Mesothelial cell of epicardium (in vitro differentiated cells): Measurements from ENCODE around the gene FAM240A. TPM values are rescaled to one million over a fixed set of nuclear protein-coding genes. Genes with fewer than 3 reads are reported as not detected.

Experiments used
- DNase-seq, 2 experiments: peaks; one replicate each; pipeline ENCODE4 v3.0.0; 2021; ENCODE audit warnings: low spot score in 2 of 2; ENCODE audit not compliant: unreplicated experiment in 2 of 2
- H3K27ac Mint-ChIP-seq: 2 replicates; pipeline ENCODE4 v1.8.0; 2021; ENCODE audit warnings: mixed read lengths
- H3K27me3 Mint-ChIP-seq: 2 replicates; pipeline ENCODE4 v1.8.0; 2021; ENCODE audit warnings: low read depth, mixed read lengths
- H3K36me3 Mint-ChIP-seq: 2 replicates; pipeline ENCODE4 v1.8.0; 2021; ENCODE audit warnings: mixed read lengths
- H3K4me1 Mint-ChIP-seq: 2 replicates; pipeline ENCODE4 v1.8.0; 2021; ENCODE audit warnings: mixed read lengths
- H3K4me3 Mint-ChIP-seq: 2 replicates; pipeline ENCODE4 v1.8.0; 2021; ENCODE audit warnings: mild to moderate bottlenecking, moderate library complexity, mixed read lengths
- H3K9me3 Mint-ChIP-seq: 2 replicates; pipeline ENCODE4 v1.8.0; 2021; ENCODE audit warnings: mixed read lengths
- total RNA-seq: library from RNA; stranded (reverse); gene quantifications from 3 replicates; pipeline ENCODE4 v1.2.1, GENCODE V29; 2021
- TF ChIP-seq, protein P1 (sequence below): fragments of 200-600 bp; sonication (generic); IDR thresholded peaks from one replicate; pipeline ENCODE4 v1.5.0; 2021; ENCODE audit warnings: antibody characterized with exemption; ENCODE audit not compliant: unreplicated experiment

The FAM240A gene
- total RNA-seq, 1 donor from 2014 or later, result not detected

DNA sequence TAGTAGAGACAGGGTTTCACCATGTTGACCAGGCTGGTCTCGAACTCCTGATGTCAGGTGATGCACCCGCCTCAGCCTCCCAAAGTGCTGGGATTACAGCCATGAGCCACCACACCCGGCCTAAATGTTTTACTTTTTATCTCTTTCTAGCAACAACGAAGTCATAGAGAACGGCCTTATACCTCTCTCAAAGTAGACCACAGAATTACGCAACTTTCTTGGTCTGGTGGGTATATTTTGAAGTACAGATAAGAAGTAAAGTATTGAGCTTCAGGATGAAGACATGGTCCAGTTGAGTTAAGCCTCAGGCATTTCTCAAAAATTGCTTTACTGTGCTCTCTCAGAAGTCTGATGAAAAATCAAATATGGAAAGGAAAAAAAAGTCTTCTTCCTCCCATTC lies 30.6 kb downstream of the FAM240A start:
- Mint-ChIP-seq H3K27ac (no peak overlapping the region), H3K9me3 (peaks cover 32% of the 10 kb centered on the region), H3K27me3 (peaks cover 4% of the 10 kb centered on the region), H3K4me1 (no peaks in the 10 kb centered on the region), H3K36me3 (peaks cover 3% of the 10 kb centered on the region), H3K4me3 (no peak overlapping the region)
- no peak for DNase-seq
- TF ChIP-seq, protein P1, sequence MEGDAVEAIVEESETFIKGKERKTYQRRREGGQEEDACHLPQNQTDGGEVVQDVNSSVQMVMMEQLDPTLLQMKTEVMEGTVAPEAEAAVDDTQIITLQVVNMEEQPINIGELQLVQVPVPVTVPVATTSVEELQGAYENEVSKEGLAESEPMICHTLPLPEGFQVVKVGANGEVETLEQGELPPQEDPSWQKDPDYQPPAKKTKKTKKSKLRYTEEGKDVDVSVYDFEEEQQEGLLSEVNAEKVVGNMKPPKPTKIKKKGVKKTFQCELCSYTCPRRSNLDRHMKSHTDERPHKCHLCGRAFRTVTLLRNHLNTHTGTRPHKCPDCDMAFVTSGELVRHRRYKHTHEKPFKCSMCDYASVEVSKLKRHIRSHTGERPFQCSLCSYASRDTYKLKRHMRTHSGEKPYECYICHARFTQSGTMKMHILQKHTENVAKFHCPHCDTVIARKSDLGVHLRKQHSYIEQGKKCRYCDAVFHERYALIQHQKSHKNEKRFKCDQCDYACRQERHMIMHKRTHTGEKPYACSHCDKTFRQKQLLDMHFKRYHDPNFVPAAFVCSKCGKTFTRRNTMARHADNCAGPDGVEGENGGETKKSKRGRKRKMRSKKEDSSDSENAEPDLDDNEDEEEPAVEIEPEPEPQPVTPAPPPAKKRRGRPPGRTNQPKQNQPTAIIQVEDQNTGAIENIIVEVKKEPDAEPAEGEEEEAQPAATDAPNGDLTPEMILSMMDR, result no peak

DNA sequence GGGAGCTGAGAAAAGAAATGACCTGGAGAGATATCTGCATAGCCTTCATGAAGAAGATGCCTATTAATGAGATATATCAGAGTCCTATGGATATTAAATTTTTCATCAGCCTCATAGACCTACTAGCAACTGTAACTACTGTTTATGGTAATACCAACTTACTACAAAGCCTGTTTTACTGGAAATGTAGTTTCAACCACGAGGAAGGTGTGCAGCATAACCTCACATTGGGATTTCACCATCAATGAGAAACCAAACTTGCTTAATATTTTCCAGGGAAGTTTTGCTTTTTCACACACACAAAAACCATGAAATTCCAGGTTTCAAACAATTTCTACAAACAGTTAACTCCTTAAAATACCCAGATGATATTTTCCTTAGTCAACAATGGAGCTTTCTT lies 31.4 kb downstream of the FAM240A start:
- TF ChIP-seq, protein P1, result no peak
- no peak for DNase-seq
- Mint-ChIP-seq H3K4me1 (no peaks in the 10 kb centered on the region), H3K27ac (no peak overlapping the region), H3K27me3 (peaks cover 4% of the 10 kb centered on the region), H3K4me3 (no peak overlapping the region), H3K36me3 (peaks cover 3% of the 10 kb centered on the region), H3K9me3 (peaks cover 35% of the 10 kb centered on the region)

DNA sequence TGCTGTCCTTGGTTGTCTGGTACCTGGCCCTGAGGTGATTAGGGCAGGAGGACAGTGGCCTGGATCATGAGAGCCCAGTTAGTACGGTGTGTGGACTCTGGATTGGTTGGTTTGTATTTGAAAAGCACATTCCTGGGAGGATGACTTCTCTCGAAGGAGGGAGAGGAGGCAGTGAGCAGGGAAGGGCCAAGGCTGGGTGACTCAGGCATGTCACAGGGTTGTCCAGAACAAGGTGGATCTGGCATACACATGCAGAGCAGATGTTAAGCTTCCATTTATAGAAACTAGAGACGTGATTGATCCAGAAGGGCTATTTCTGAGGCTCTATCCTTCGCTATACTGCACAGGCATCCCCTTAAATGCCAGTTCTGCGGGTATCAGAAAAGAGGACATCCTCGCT lies 34.4 kb downstream of the FAM240A start:
- H3K36me3 Mint-ChIP-seq, result no peaks in the 10 kb centered on the region
- no peak overlapping the region for H3K27ac Mint-ChIP-seq
- H3K9me3 Mint-ChIP-seq, result peaks cover 31% of the 10 kb centered on the region
- TF ChIP-seq, protein P1, result no peak
- no peak for DNase-seq
- H3K4me3 Mint-ChIP-seq, result no peak overlapping the region
- H3K4me1 Mint-ChIP-seq, result no peaks in the 10 kb centered on the region
- peaks cover 4% of the 10 kb centered on the region for H3K27me3 Mint-ChIP-seq

DNA sequence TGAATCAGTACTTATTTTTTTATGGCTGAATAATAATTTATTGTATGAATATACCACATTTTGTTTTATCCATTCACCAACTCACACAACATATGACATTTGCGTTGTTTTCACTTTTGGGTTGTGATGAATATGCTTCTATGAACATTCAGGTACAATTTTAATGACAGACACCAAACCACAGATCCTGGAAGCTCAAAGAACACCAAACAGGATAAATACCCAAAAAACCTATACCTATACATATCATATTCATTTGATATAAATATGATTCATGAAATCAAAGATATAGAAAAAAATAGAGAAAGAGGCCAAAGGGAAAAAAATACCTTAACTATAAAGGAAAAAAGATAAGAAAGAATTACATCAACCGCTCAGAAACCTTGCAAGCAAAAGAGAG lies 35.8 kb downstream of the FAM240A start:
- Mint-ChIP-seq H3K36me3 (no peaks in the 10 kb centered on the region), H3K27ac (no peak overlapping the region), H3K27me3 (peaks cover 2% of the 10 kb centered on the region), H3K9me3 (peaks cover 39% of the 10 kb centered on the region), H3K4me1 (no peaks in the 10 kb centered on the region), H3K4me3 (no peak overlapping the region)
- TF ChIP-seq, protein P1, result no peak
- DNase-seq, result no peak

DNA sequence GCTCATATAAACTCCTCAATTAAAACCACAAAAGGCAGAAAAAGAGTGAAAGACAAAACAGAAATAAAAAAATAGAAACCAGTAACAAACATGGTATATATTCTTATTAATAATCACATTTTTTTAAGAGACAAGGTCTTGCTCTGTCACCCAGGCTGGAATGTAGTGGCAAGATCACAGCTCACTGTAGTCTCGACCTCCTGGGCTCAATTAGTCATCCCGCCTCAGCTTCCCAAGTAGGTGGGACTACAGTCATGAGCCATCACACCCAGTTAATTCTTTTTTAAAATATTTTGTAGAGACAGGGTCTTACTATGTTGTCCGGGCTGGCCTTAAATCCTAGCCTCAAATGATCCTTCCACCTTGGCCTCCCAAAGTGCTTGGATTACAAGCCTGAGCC lies 37.1 kb downstream of the FAM240A start:
- TF ChIP-seq, protein P1, result no peak
- DNase-seq, result no peak
- no peaks in the 10 kb centered on the region for H3K4me1 Mint-ChIP-seq

DNA sequence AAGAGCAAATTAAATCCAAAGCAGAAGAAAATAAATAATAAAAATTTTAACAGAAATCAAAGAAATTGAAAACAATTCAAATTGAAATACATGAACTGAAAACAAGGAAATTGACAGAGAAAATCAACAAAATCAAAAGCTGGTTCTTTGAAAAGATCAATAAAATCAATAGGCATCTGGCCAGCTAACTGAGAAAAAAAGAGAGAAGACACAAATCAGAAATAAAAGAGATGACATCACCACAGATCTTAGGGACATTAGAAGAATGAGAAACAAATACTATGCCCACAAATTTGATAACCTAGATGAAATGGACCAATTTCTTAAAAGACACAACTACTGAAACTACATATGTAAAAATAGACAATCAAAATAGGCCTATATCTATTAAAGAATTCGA lies 38.8 kb downstream of the FAM240A start:
- TF ChIP-seq, protein P1, result no peak
- no peak for DNase-seq
- no peak overlapping the region for H3K27ac Mint-ChIP-seq
- no peaks in the 10 kb centered on the region for H3K36me3 Mint-ChIP-seq
- no peak overlapping the region for H3K4me3 Mint-ChIP-seq
- H3K27me3 Mint-ChIP-seq, result peaks cover 10% of the 10 kb centered on the region
- no peaks in the 10 kb centered on the region for H3K4me1 Mint-ChIP-seq
- peaks cover 39% of the 10 kb centered on the region for H3K9me3 Mint-ChIP-seq

More for the DNA sequence above, 37.1 kb downstream of the FAM240A start:
- Mint-ChIP-seq H3K36me3 (no peaks in the 10 kb centered on the region), H3K27me3 (peaks cover 2% of the 10 kb centered on the region), H3K27ac (no peak overlapping the region), H3K9me3 (peaks cover 39% of the 10 kb centered on the region), H3K4me3 (no peak overlapping the region)
